H9 (cell line): Measurements from ENCODE around the gene NKG7. TPM values are rescaled to one million over a fixed set of nuclear protein-coding genes. Genes with fewer than 3 reads are reported as not detected.

Experiments used
- DNase-seq: peaks from one replicate; pipeline ENCODE4 v3.0.0-alpha.2; 2017
- H2AFZ ChIP-seq: one replicate; pipeline ENCODE4 v1.6.1; 2013; ENCODE audit warnings: mild to moderate bottlenecking, low read length, control low read depth, moderate library complexity
- H2AK5ac ChIP-seq: 2 replicates; pipeline ENCODE4 v1.6.1; 2013; ENCODE audit warnings: low read length, control low read depth, mixed read lengths; ENCODE audit not compliant: insufficient read length
- H2BK120ac ChIP-seq: one replicate; pipeline ENCODE4 v1.6.1; 2013; ENCODE audit warnings: low read depth, mild to moderate bottlenecking, low read length, control low read depth, inconsistent platforms; ENCODE audit not compliant: poor library complexity, severe bottlenecking
- H2BK12ac ChIP-seq: 2 replicates; pipeline ENCODE4 v1.6.1; 2013; ENCODE audit warnings: low read length, control low read depth, mixed read lengths, low read depth; ENCODE audit not compliant: insufficient read length
- H2BK15ac ChIP-seq: 2 replicates; pipeline ENCODE4 v1.6.1; 2013; ENCODE audit warnings: low read depth, low read length, control low read depth
- H2BK20ac ChIP-seq: one replicate; pipeline ENCODE4 v1.6.1; 2013; ENCODE audit warnings: low read depth, mild to moderate bottlenecking, low read length, control low read depth, inconsistent platforms; ENCODE audit not compliant: poor library complexity, severe bottlenecking
- H2BK5ac ChIP-seq: 2 replicates; pipeline ENCODE4 v1.6.1; 2013; ENCODE audit warnings: low read length, control low read depth, mixed read lengths; ENCODE audit not compliant: insufficient read length
- H3K14ac ChIP-seq: 2 replicates; pipeline ENCODE4 v1.6.1; 2013; ENCODE audit warnings: low read length, control low read depth; ENCODE audit not compliant: insufficient read depth
- H3K18ac ChIP-seq: 2 replicates; pipeline ENCODE4 v1.6.1; 2013; ENCODE audit warnings: low read depth, mild to moderate bottlenecking, mixed read lengths, low read length, control low read depth; ENCODE audit not compliant: insufficient read length
- H3K23ac ChIP-seq: 2 replicates; pipeline ENCODE4 v1.6.1; 2013; ENCODE audit warnings: low read length, control low read depth, mixed read lengths, low read depth; ENCODE audit not compliant: insufficient read length
- H3K23me2 ChIP-seq: 2 replicates; pipeline ENCODE4 v1.6.1; 2013; ENCODE audit warnings: low read depth, mild to moderate bottlenecking, mixed read lengths, low read length, control low read depth; ENCODE audit not compliant: insufficient read length, poor library complexity, severe bottlenecking
- H3K27ac ChIP-seq: 2 replicates; pipeline ENCODE4 v1.5.1; 2013; ENCODE audit warnings: low read length, control low read depth, mixed read lengths, low read depth; ENCODE audit not compliant: insufficient read length
- H3K27me3 ChIP-seq: 2 replicates; pipeline ENCODE4 v1.6.1; 2013; ENCODE audit warnings: low read length, control low read depth, inconsistent platforms; ENCODE audit not compliant: insufficient read depth
- H3K4ac ChIP-seq: 2 replicates; pipeline ENCODE4 v1.6.1; 2013; ENCODE audit warnings: low read depth, mild to moderate bottlenecking, control low read depth, inconsistent platforms, low read length, moderate library complexity
- H3K4me1 ChIP-seq: 2 replicates; pipeline ENCODE4 v1.6.1; 2013; ENCODE audit warnings: low read length, control low read depth, inconsistent platforms; ENCODE audit not compliant: insufficient read depth
- H3K4me2 ChIP-seq: 2 replicates; pipeline ENCODE4 v1.6.1; 2013; ENCODE audit warnings: low read length, control low read depth, mixed read lengths; ENCODE audit not compliant: insufficient read length, insufficient read depth
- H3K56ac ChIP-seq: 2 replicates; pipeline ENCODE4 v1.6.1; 2013; ENCODE audit warnings: low read depth, mild to moderate bottlenecking, mixed read lengths, low read length, control low read depth; ENCODE audit not compliant: insufficient read length
- H3K79me1 ChIP-seq: 2 replicates; pipeline ENCODE4 v1.6.1; 2013; ENCODE audit warnings: low read depth, mild to moderate bottlenecking, moderate library complexity, low read length, control low read depth, inconsistent platforms; ENCODE audit not compliant: insufficient read depth, poor library complexity, severe bottlenecking
- H3K79me2 ChIP-seq: 2 replicates; pipeline ENCODE4 v1.6.1; 2013; ENCODE audit warnings: low read length, control low read depth, inconsistent platforms; ENCODE audit not compliant: insufficient read depth
- H3K9ac ChIP-seq: 2 replicates; pipeline ENCODE4 v1.6.1; 2013; ENCODE audit warnings: low read length, control low read depth, mixed read lengths; ENCODE audit not compliant: insufficient read length; ENCODE audit errors: extremely low read depth
- H3K9me3 ChIP-seq: one replicate; pipeline ENCODE4 v1.6.1; 2013; ENCODE audit warnings: low read depth, low read length, inconsistent platforms; ENCODE audit not compliant: control insufficient read depth
- H3T11ph ChIP-seq: one replicate; pipeline ENCODE4 v1.6.1; 2013; ENCODE audit warnings: mild to moderate bottlenecking, low read length, control low read depth, inconsistent platforms
- H4K20me1 ChIP-seq: one replicate; pipeline ENCODE4 v1.6.1; 2013; ENCODE audit not compliant: control insufficient read depth, insufficient read length, insufficient read depth
- H4K5ac ChIP-seq: 2 replicates; pipeline ENCODE4 v1.6.1; 2013; ENCODE audit warnings: low read depth, mild to moderate bottlenecking, mixed read lengths, low read length, control low read depth; ENCODE audit not compliant: insufficient read length
- H4K8ac ChIP-seq: replicated peaks from 2 replicates; pipeline ENCODE4 v1.6.1; 2013; ENCODE audit warnings: low read length, control low read depth, mixed read lengths, low read depth; ENCODE audit not compliant: insufficient read length
- H4K91ac ChIP-seq: 2 replicates; pipeline ENCODE4 v1.6.1; 2013; ENCODE audit warnings: low read depth, mild to moderate bottlenecking, moderate library complexity, mixed read lengths, low read length, control low read depth; ENCODE audit not compliant: insufficient read length
- H3K27ac Mint-ChIP-seq, 3 experiments: 2 replicates in 2 of 3; 3 replicates in 1 of 3; pipeline ENCODE4 v1.8.0; 2020 to 2021; ENCODE audit warnings: mixed read lengths in 3 of 3, mild to moderate bottlenecking in 1 of 3, moderate library complexity in 1 of 3
- H3K27me3 Mint-ChIP-seq: 2 replicates; pipeline ENCODE4 v1.8.0; 2021; ENCODE audit warnings: low read depth, mild to moderate bottlenecking, moderate library complexity, mixed read lengths
- H3K36me3 Mint-ChIP-seq, 3 experiments: 2 replicates in 2 of 3; 3 replicates in 1 of 3; pipeline ENCODE4 v1.8.0; 2020 to 2021; ENCODE audit warnings: low read depth in 3 of 3, mixed read lengths in 3 of 3; ENCODE audit not compliant: insufficient read depth in 1 of 3
- H3K4me1 Mint-ChIP-seq, 2 experiments: 2 replicates each; pipeline ENCODE4 v1.8.0; 2020; ENCODE audit warnings: mixed read lengths in 2 of 2
- H3K4me3 Mint-ChIP-seq, 2 experiments: 2 replicates in 1 of 2; 3 replicates in 1 of 2; pipeline ENCODE4 v1.8.0; 2020 to 2021; ENCODE audit warnings: mild to moderate bottlenecking in 2 of 2, mixed read lengths in 2 of 2, moderate library complexity in 1 of 2
- H3K9me3 Mint-ChIP-seq, 2 experiments: 2 replicates in 1 of 2; 3 replicates in 1 of 2; pipeline ENCODE4 v1.8.0; 2020; ENCODE audit warnings: mild to moderate bottlenecking in 2 of 2, mixed read lengths in 2 of 2, moderate library complexity in 1 of 2
- CTCF ChIP-seq: fragments of 200-600 bp; sonication (generic); conservative IDR thresholded peaks from 3 replicates; pipeline ENCODE4 v1.8.0; 2021; ENCODE audit warnings: antibody characterized with exemption, mild to moderate bottlenecking
- WGBS: extraction: QIAGEN DNeasy Blood & Tissue Kit; methylation state at CpG from one replicate; pipeline ENCODE4 v1.1.7; 2013; ENCODE audit warnings: missing lambda C conversion rate, low lambda C conversion rate, mixed read lengths; ENCODE audit not compliant: insufficient read length; ENCODE audit errors: extremely low coverage; 5-methylcytosine and 5-hydroxymethylcytosine counted together
- total RNA-seq: library from RNA; stranded (reverse); gene quantifications from 2 replicates; pipeline ENCODE4 v1.2.1, GENCODE V29; 2021

The NKG7 gene
- total RNA-seq, 1 experiment from 2014 or later: not detected

- H3K4me3 Mint-ChIP-seq: peak overlapping the region in 1 of 2 experiments; percentile 41; a peak in 3 of 5 replicates
- no peak overlapping the region for H2BK20ac ChIP-seq
Measured at GRCh38 chr19:51392701-51393100, 20.2 kb upstream of the NKG7 start.

More at GRCh38 chr19:51392701-51393100, 20.2 kb upstream of the NKG7 start:
- no peak overlapping the region for H3K56ac ChIP-seq
- H3K4me1 Mint-ChIP-seq: peaks cover 23 to 57% of the 10 kb centered on the region in 2 experiments
- no peaks in the 10 kb centered on the region for H3K79me2 ChIP-seq
- H3K18ac ChIP-seq: no peak overlapping the region
- H4K5ac ChIP-seq: no peak overlapping the region
- H3K27me3 ChIP-seq: no peaks in the 10 kb centered on the region
- no peak overlapping the region for H2AFZ ChIP-seq
- no peak overlapping the region for H2AK5ac ChIP-seq
- H4K8ac ChIP-seq: no peak overlapping the region
- H4K91ac ChIP-seq: no peak overlapping the region
- no peak overlapping the region for H3K4me2 ChIP-seq
- H3K27ac ChIP-seq: no peak overlapping the region
- H3K23ac ChIP-seq: no peak overlapping the region
- no peak overlapping the region for H3K9ac ChIP-seq
- H3K9me3 Mint-ChIP-seq: no peaks in the 10 kb centered on the region; a peak in 2 of 5 replicates
- H3K14ac ChIP-seq: no peak overlapping the region
- no peaks in the 10 kb centered on the region for H3K9me3 ChIP-seq
- H3T11ph ChIP-seq: no peak overlapping the region
- H2BK120ac ChIP-seq: no peak overlapping the region
- no peak overlapping the region for H3K27ac Mint-ChIP-seq
- H4K20me1 ChIP-seq: no peaks in the 10 kb centered on the region
- no peak overlapping the region for H2BK12ac ChIP-seq
- H3K23me2 ChIP-seq: peaks cover 8% of the 10 kb centered on the region
- peaks cover 0 to 8% (median 6%) of the 10 kb centered on the region in 3 experiments; a peak in 5 of 7 replicates for H3K36me3 Mint-ChIP-seq
- TF ChIP-seq CTCF: no peak
- no peak for DNase-seq
- no peaks in the 10 kb centered on the region for H3K4me1 ChIP-seq
- H3K27me3 Mint-ChIP-seq: peaks cover 1% of the 10 kb centered on the region; the same call in 1 of the 2 replicates
- H3K79me1 ChIP-seq: no peaks in the 10 kb centered on the region
- no CpG with 5 or more reads among the region's 1 CpG for WGBS
- H2BK5ac ChIP-seq: no peak overlapping the region
- H2BK15ac ChIP-seq: no peak overlapping the region
- no peak overlapping the region for H3K4ac ChIP-seq
